Measurements from ENCODE around the gene PCBP3.
A peak's percentile ranks its signal among the peaks of the same experiment; 100 is the strongest.
"Not testable (repeated sequence)": the region's sequence is repeated elsewhere in the genome, so short reads cannot be mapped to it uniquely, and the experiment has no call there.

Gene PCBP3

DNA sequence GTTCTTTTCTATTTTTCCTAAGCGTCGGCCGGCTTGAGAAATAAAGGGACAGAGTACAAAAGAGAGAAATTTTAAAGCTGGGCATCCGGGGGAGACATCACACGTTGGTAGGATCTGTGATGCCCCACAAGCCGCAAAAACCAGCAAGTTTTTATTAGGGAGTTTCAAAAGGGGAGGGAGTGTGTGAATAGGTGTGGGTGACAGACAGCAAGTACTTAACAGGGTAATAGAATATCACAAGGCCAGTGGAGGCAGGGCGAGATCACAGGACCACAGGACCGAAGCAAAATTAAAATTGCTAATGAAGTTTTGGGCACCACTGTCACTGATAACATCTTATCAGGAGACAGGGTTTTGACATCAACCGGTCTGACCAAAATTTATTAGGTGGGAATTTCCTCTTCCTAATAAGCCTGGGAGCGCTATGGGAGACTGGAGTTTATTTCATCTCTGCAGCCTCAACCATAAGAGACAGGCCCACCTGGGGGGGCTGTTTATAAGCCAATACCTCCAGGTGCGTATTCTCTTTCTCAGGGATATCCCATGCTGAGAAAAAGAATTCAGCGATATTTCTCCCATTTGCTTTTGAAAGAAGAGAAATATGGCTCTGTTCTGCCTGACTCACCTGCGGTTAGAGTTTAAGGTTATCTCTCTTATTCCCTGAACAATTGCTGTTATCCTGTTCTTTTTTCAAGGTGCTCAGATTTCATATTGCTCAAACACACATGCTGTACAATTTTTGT lies 332.3 kb downstream of the PCBP3 start:
- not testable (repeated sequence) for H3K4me3 Mint-ChIP-seq; H3K27ac Mint-ChIP-seq; DNase-seq; H3K36me3 Mint-ChIP-seq (ENCODE audit: low read depth); H3K9me3 Mint-ChIP-seq
- Mint-ChIP-seq H3K4me1 (ENCODE audit: low read depth) (peaks cover 38% of the 10 kb centered on the region), H3K27me3 (peaks cover 37% of the 10 kb centered on the region)

DNA sequence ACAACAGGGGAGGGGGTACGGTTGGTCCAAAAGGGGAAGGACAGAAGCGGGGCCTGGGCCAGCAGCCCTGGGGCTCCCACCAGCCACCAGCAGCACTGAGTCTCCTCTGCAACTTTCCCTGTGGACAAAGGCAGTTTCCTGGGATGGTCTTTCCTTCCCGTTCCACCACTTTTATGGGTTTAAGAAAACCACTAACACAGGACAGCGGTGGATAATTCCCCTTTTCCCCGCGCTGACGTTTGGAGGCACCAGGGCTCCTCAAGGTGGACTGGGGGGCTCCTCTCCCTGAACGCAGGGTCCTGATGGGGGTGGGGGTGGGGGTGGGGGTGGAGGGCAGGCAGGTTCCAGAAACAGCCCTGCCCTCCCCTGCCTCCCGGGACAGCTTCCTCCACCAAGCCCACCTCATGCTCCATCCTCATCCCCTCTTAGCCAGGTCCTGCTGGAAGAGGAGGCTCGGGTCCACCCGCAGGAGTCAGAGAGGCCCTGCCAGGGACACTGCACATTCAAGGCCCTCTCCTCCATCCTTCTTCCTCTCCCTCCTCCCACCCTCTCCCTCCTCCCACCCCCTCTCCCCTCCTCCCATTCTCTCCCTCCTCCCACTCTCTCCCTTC lies 333.3 kb downstream of the PCBP3 start:
- Mint-ChIP-seq H3K27ac (no peak overlapping the region), H3K27me3 (peaks cover 33% of the 10 kb centered on the region), H3K9me3 (no peaks in the 10 kb centered on the region), H3K4me3 (no peak overlapping the region), H3K36me3 (ENCODE audit: low read depth) (no peaks in the 10 kb centered on the region), H3K4me1 (ENCODE audit: low read depth) (peaks cover 38% of the 10 kb centered on the region)
- DNase-seq, result peak; percentile 25

DNA sequence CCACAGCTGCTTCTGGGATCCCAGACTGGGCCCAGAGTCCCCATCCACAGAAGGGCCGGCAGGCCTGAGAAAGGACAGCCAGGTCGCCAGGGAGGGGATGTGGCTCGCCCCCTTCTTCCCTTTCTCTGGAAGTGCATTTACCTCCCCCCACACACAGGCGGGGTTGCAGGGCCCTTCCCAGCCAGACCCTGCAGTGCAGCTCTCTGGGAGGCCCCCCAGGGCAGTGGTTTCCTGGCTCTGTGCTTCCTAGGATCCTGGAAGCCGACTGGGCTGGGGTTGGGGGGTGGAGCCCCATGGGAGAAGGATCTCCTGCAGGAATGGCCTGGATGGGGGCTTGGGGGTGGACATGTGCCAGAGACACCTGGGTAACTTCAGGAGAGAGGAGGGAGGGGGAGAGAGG lies 333.9 kb downstream of the PCBP3 start:
- Mint-ChIP-seq H3K27me3 (peaks cover 33% of the 10 kb centered on the region), H3K36me3 (ENCODE audit: low read depth) (no peaks in the 10 kb centered on the region), H3K9me3 (no peaks in the 10 kb centered on the region), H3K27ac (no peak overlapping the region), H3K4me3 (no peak overlapping the region), H3K4me1 (ENCODE audit: low read depth) (peaks cover 38% of the 10 kb centered on the region)
- peak; percentile 28 for DNase-seq

DNA sequence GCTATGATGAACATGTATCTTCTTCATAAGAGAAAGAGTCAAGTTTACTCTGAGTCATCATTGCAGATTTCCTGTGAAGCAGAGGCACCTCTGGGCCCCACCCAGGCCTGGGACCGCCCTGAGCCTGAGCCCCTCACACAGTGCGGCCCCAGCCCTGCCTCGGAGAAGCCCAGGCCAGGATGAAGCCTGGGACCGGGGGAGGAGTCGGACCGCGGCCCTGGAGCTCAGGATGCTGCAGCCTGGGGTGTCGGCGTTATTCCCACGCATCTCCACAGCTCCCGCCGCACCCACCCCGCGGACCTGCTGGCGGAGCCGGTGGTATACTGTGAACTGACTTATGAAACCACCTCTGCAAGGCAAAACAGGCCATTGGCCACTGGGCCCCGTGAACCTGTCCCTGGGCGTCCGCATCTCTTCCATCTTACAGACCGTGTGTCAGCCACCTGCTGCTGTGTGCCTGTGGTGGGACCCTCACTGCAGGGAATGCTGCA lies 335.7 kb downstream of the PCBP3 start:
- Mint-ChIP-seq H3K9me3 (no peaks in the 10 kb centered on the region), H3K4me3 (no peak overlapping the region), H3K27ac (peak overlapping the region; percentile 22), H3K27me3 (peaks cover 26% of the 10 kb centered on the region), H3K36me3 (ENCODE audit: low read depth) (no peaks in the 10 kb centered on the region), H3K4me1 (ENCODE audit: low read depth) (peaks cover 32% of the 10 kb centered on the region)
- peak; percentile 40 for DNase-seq

DNA sequence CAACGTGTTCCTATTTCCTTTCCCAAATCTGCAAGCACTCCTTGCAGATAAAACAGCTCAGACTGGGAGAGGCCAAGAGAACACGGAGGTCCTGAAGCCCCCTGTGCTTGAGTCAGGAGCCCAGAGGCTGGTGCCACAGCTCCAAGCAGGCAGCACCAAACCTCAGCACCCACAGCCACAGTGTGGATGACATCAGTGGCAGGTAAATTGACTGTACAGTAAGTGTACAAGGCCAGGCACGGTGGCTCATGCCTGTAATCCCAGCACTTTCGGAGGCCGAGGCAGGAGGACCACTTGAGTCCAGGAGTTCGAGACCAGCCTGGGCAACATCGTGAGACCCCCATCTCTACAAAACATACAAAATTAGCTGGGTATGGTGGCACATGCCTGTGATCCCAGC lies 336.1 kb downstream of the PCBP3 start:
- DNase-seq, result peak; percentile 30
- H3K9me3 Mint-ChIP-seq, result no peaks in the 10 kb centered on the region
- H3K27me3 Mint-ChIP-seq, result peaks cover 22% of the 10 kb centered on the region
- H3K36me3 Mint-ChIP-seq (ENCODE audit: low read depth), result no peaks in the 10 kb centered on the region
- peaks cover 27% of the 10 kb centered on the region for H3K4me1 Mint-ChIP-seq (ENCODE audit: low read depth)
- peak overlapping the region; percentile 22 for H3K27ac Mint-ChIP-seq
- no peak overlapping the region for H3K4me3 Mint-ChIP-seq

DNA sequence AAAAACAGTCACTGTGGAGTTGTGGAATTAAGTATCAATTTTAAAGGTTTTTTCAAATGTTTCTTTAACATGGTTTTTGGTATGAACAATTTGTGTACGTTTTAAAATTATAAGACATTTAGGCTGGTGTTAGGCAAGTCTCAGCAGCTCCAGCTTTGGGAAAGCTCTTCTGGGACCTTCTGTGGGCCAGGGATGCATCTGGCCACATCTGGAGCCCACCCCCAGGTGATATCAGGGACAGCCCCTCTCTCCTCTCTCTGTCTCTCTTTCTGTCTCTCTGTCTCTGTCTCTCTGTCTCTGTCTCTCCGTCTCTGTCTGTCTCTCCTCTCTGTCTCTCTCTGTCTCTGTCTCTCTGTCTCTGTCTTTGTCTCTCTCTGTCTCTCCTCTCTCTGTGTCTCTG lies 336.7 kb downstream of the PCBP3 start:
- Mint-ChIP-seq H3K27ac (no peak overlapping the region), H3K4me3 (no peak overlapping the region), H3K27me3 (peaks cover 18% of the 10 kb centered on the region), H3K36me3 (ENCODE audit: low read depth) (no peaks in the 10 kb centered on the region), H3K4me1 (ENCODE audit: low read depth) (peaks cover 22% of the 10 kb centered on the region), H3K9me3 (no peaks in the 10 kb centered on the region)
- DNase-seq, result no peak

DNA sequence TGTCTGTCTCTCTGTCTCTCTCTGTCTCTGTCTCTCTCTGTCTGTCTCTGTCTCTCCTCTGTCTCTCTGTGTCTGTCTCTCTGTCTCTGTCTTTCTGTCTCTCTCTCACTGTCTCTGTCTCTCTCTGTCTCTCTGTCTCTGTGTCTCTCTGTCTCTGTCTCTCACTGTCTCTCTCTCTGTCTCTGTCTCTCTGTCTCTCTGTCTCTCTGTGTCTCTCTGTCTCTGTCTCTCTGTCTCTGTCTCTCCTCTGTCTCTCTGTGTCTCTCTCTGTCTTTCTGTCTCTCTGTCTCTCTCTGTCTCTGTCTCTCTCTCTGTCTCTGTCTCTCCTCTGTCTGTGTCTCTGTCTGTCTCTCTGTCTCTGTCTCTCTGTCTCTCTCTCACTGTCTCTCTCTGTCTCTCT lies 337.2 kb downstream of the PCBP3 start:
- H3K27ac Mint-ChIP-seq, result no peak overlapping the region
- H3K4me3 Mint-ChIP-seq, result no peak overlapping the region
- H3K4me1 Mint-ChIP-seq (ENCODE audit: low read depth), result peaks cover 18% of the 10 kb centered on the region
- DNase-seq, result no peak
- H3K9me3 Mint-ChIP-seq, result no peaks in the 10 kb centered on the region
- H3K36me3 Mint-ChIP-seq (ENCODE audit: low read depth), result no peaks in the 10 kb centered on the region
- H3K27me3 Mint-ChIP-seq, result peaks cover 13% of the 10 kb centered on the region

DNA sequence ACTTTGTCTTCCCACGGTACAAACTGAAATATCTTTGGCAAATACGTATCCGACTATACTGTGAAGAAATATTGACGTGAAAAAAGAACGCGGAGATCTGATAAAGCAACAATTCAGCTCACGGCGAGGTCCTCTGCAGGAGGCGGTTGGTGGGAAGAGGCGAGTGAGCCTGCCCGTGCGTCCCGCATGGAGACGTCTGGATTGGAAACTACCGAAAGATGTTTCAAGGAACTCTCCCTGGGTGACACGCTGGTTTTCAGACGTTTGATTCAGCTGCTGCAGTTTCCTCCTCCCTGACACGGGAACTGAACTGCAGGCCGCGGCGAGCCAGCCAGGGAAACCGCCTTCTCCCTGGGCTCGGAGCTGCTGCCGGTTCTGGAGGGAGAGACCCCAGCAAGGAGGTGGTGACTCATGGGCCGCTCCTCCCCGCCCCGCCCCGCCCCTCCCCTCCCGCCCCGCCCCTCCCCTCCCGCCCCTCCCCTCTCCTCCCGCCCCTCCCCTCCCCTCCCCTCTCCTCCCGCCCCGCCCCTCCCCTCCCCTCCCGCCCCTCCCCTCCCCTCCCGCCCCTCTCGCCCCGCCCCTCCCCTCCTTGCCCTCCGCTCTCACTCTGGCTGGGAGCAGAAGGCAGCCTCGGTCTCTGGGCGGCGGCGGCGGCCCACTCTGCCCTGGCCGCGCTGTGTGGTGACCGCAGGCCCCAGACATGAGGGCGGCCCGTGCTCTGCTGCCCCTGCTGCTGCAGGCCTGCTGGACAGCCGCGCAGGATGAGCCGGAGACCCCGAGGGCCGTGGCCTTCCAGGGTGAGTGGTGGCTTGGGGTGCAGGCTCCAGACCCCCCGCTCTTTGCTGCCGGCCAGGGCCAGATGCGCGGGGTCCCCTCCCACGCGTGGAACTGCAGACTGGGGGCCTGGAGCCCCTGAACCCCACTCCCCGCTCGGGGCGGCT lies 337.9 kb downstream of the PCBP3 start, which contains the start of gene COL6A1:
Gene COL6A1, plus strand, starts transcription at position 620 of the 941 bp plus-strand sequence. Its CDS starts 81 bp downstream, at position 701.
- Mint-ChIP-seq H3K4me1 (ENCODE audit: low read depth) (peaks cover 14% of the 10 kb centered on the region), H3K4me3 (no peak within 1 kb of the TSS), H3K27ac (no peak within 1 kb of the TSS), H3K9me3 (no peaks in the 10 kb centered on the region), H3K27me3 (peaks cover 6% of the 10 kb centered on the region), H3K36me3 (ENCODE audit: low read depth) (no peaks in the 10 kb centered on the region)
- DNase-seq, result peak; percentile 75

DNA sequence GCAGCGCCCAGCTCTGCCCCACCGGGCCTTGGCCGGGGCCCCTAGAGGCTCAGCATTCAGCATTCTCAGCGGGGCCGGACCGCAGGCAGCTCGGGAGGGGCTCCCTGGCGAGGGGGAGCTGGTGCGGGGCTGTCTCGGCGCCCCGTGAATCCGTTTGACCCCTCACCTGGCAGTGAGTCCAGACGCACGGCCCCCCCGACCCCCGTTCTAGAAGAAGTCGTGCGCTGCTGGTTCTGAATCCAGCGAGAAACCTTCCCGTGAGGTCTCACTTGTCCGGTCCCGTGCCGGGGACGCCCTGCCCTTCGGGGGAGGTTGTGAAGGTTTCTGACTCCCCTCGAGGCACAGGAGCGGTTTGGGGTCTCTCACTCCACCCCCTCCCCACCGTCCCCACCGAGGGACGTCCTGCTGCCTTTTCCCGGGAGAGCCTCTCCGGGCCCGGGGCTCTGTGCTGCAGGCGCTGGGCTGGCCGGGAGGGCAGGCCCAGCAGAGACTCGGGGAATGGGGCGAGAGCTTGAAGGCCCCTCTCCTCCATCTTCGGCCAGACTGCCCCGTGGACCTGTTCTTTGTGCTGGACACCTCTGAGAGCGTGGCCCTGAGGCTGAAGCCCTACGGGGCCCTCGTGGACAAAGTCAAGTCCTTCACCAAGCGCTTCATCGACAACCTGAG lies 338.7 kb downstream of the PCBP3 start:
- no peak for DNase-seq
- Mint-ChIP-seq H3K27me3 (peaks cover 4% of the 10 kb centered on the region), H3K36me3 (ENCODE audit: low read depth) (no peaks in the 10 kb centered on the region), H3K27ac (no peak overlapping the region), H3K4me3 (no peak overlapping the region), H3K4me1 (ENCODE audit: low read depth) (peaks cover 14% of the 10 kb centered on the region), H3K9me3 (no peaks in the 10 kb centered on the region)

DNA sequence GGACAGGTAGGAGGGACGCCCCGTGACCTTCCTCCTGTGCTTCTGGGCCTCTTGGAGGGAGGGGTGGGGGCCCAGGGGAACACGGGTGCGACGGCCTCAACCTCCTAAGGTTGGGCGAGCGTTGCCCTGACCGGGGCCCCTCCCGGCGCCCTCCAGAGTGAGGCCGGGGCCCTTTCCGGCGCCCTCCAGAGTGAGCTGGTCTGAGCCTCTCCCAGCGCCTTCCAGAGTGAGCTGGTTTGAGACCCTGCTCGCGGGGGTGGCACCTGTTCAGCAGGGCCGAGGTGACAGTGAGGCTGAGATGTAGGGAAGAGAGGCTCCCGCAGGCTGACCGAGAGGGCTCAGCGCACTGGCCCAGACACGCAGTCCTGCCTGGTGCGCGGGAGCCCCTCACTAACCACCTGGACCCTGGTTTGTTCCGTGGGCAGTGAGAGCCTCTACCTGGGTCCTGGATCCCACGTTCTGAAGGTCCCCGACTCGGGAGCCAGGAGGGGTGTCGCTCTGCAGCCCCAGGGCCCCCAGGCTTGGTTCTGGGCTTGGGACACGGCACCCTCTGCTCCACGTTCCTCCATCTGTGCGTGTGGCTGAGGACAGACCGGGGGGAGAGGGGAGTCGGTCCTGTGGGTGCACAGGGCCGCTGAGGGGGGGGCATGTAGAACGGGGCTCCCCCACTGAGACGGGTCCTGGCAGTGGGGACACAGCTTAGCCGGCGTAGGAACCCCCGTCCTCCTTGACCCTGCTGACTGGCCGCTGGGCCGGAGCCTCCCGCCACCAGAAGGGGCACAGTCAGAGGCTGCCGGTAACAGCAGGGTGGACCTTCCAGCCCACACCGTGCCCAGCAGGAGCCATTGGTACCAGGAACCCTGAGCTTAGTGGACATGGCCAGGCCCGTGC lies 339.5 kb downstream of the PCBP3 start:
- Mint-ChIP-seq H3K4me1 (ENCODE audit: low read depth) (peaks cover 14% of the 10 kb centered on the region), H3K27me3 (peaks cover 4% of the 10 kb centered on the region), H3K27ac (no peak overlapping the region), H3K9me3 (no peaks in the 10 kb centered on the region), H3K36me3 (ENCODE audit: low read depth) (no peaks in the 10 kb centered on the region), H3K4me3 (no peak overlapping the region)
- DNase-seq, result no peak

DNA sequence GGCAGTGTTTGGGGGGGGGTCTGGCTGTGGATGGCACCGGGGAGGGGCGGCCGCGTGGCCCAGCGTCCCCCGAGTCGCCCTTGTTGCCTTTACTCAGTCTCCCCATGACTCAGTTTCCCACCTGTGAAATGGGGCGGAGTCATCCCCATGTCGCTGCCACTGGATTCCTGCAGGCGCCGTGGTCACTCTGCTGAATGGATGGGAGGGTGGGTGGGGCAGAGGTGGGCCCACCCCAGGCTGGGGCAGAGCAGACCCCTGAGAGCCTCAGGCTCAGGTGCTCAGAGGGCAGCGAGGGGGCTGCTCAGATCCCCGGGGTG lies 340.1 kb downstream of the PCBP3 start:
- H3K36me3 Mint-ChIP-seq (ENCODE audit: low read depth), result no peaks in the 10 kb centered on the region
- H3K9me3 Mint-ChIP-seq, result no peaks in the 10 kb centered on the region
- peaks cover 4% of the 10 kb centered on the region for H3K27me3 Mint-ChIP-seq
- DNase-seq, result no peak
- H3K27ac Mint-ChIP-seq, result no peak overlapping the region
- H3K4me3 Mint-ChIP-seq, result no peak overlapping the region
- peaks cover 11% of the 10 kb centered on the region for H3K4me1 Mint-ChIP-seq (ENCODE audit: low read depth)

DNA sequence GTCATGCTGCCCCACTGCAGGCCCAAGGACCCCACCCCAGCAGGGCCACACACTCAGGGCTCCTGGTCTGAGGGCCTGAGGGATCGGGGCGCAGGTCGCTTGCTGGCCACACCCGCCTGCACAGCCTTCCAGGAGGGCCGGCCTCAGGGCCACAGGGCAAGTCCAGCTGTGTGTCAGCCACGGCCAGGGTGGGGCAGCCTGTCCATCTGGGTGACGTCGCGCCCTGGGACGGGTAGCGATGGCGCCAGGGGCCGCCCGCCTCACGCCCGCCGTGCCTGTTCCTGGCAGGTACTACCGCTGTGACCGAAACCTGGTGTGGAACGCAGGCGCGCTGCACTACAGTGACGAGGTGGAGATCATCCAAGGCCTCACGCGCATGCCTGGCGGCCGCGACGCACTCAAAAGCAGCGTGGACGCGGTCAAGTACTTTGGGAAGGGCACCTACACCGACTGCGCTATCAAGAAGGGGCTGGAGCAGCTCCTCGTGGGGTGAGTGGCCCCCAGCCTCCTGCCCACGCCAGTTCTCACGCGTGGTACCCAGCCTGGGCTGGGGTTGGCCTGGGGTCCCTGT lies 340.5 kb downstream of the PCBP3 start:
- Mint-ChIP-seq H3K27me3 (peaks cover 4% of the 10 kb centered on the region), H3K27ac (no peak overlapping the region), H3K36me3 (ENCODE audit: low read depth) (no peaks in the 10 kb centered on the region), H3K4me3 (no peak overlapping the region), H3K4me1 (ENCODE audit: low read depth) (peaks cover 7% of the 10 kb centered on the region), H3K9me3 (no peaks in the 10 kb centered on the region)
- no peak for DNase-seq

DNA sequence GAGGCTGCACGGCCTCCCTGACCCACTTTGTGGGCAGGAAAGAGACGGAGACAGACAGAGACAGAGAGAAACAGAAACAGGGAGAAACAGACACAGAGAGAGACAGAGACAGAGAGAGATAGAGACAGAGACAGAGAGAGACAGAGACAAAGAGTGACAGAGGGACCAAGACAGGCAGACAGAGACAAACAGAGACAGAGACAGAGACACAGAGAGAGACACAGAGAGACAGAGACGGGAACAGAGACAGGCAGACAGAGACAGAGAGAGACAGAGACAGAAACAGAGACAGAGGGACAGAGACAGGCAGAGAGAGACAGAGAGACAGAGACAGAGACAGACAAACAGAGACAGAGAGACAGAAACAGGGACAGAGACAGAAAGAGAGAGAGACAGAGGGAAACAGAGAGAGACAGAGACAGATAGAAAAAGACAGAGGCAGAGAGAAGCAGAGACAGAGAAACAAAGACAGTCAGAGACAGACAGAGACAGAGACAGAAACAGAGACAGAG lies 341.1 kb downstream of the PCBP3 start:
- H3K36me3 Mint-ChIP-seq (ENCODE audit: low read depth), result no peaks in the 10 kb centered on the region
- H3K27ac Mint-ChIP-seq, result no peak overlapping the region
- H3K9me3 Mint-ChIP-seq, result no peaks in the 10 kb centered on the region
- H3K4me3 Mint-ChIP-seq, result no peak overlapping the region
- DNase-seq, result no peak
- peaks cover under 1% of the 10 kb centered on the region for H3K27me3 Mint-ChIP-seq
- H3K4me1 Mint-ChIP-seq (ENCODE audit: low read depth), result peaks cover 2% of the 10 kb centered on the region

All from activated T-cell treated with anti-CD3 and anti-CD28 coated beads, Interleukin-2, amount 50 U/mL, for 24 hours (primary cell).